Stimulated activated naive CD8-positive, alpha-beta T cell treated with anti-CD3 and anti-CD28 coated beads, Interleukin-15, amount 100 ng/mL, for 72 hours (primary cell): ENCODE data around the gene IL10RA.
"Not testable (repeated sequence)": the region's sequence is repeated elsewhere in the genome, so short reads cannot be mapped to it uniquely, and the experiment has no call there.

ENCODE experiments used
- ATAC-seq: fragments of 150-1000 bp; cut with Tn5 transposase; 2 replicates; pipeline ENCODE4 v1.10.0; 2021; ENCODE audit warnings: mild to moderate bottlenecking, moderate library complexity
- DNase-seq, 2 donors: peaks; one replicate each; pipeline ENCODE4 v3.0.0; 2021 to 2022
- H3K27ac Mint-ChIP-seq, 2 donors: one replicate each; pipeline ENCODE4 v1.8.0; 2022; ENCODE audit warnings: mild to moderate bottlenecking in 2 of 2, mixed read lengths in 2 of 2, moderate library complexity in 2 of 2
- H3K27me3 Mint-ChIP-seq: one replicate; pipeline ENCODE4 v1.8.0; 2022; ENCODE audit warnings: mixed read lengths
- H3K4me1 Mint-ChIP-seq: one replicate; pipeline ENCODE4 v1.8.0; 2022; ENCODE audit warnings: mild to moderate bottlenecking, mixed read lengths
- H3K4me3 Mint-ChIP-seq, 2 donors: one replicate each; pipeline ENCODE4 v1.8.0; 2022; ENCODE audit warnings: mild to moderate bottlenecking in 2 of 2, mixed read lengths in 2 of 2, moderate library complexity in 1 of 2
- H3K9me3 Mint-ChIP-seq, 2 donors: one replicate each; pipeline ENCODE4 v1.8.0; 2022; ENCODE audit warnings: mixed read lengths in 2 of 2

IL10RA gene

GRCh38 chr11:118005224-118006152 is 19.3 kb downstream of the IL10RA start:
- no peak for ATAC-seq
- no peak for DNase-seq
- H3K27ac Mint-ChIP-seq, result no peak overlapping the region
- no peaks in the 10 kb centered on the region for H3K27me3 Mint-ChIP-seq
- no peak overlapping the region for H3K4me3 Mint-ChIP-seq
- H3K4me1 Mint-ChIP-seq, result peaks cover 97% of the 10 kb centered on the region
- peaks cover 4 to 13% of the 10 kb centered on the region in 2 donors for H3K9me3 Mint-ChIP-seq

- Mint-ChIP-seq H3K9me3 (peaks cover 4 to 13% of the 10 kb centered on the region in 2 donors), H3K4me1 (peaks cover 97% of the 10 kb centered on the region), H3K27ac (no peak overlapping the region), H3K4me3 (no peak overlapping the region), H3K27me3 (no peaks in the 10 kb centered on the region)
- ATAC-seq (no peak), DNase-seq (no peak)
Measured at GRCh38 chr11:118006153-118006534, 19.9 kb downstream of the IL10RA start.

- H3K4me3 Mint-ChIP-seq, result peak overlapping the region in 1 of 2 donors; percentile 77
- no peak for DNase-seq
- no peak for ATAC-seq
- no peaks in the 10 kb centered on the region for H3K27me3 Mint-ChIP-seq
- H3K27ac Mint-ChIP-seq, result peak overlapping the region in 1 of 2 donors; percentile 13
- peaks cover 4 to 13% of the 10 kb centered on the region in 2 donors for H3K9me3 Mint-ChIP-seq
- peaks cover 97% of the 10 kb centered on the region for H3K4me1 Mint-ChIP-seq
Measured at GRCh38 chr11:118007040-118007439, 20.8 kb downstream of the IL10RA start.

- Mint-ChIP-seq H3K4me3 (peak overlapping the region; percentile 73 to 77), H3K4me1 (peaks cover 97% of the 10 kb centered on the region), H3K27ac (peak overlapping the region; percentile 82 to 86), H3K9me3 (peaks cover 4 to 13% of the 10 kb centered on the region in 2 donors)
- peak; percentile 43 for ATAC-seq
- not testable (repeated sequence) for DNase-seq, H3K27me3 Mint-ChIP-seq
Measured at GRCh38 chr11:118007563-118008270, 21.5 kb downstream of the IL10RA start.

- no peak for ATAC-seq
- H3K4me3 Mint-ChIP-seq, result peak overlapping the region; percentile 73 to 77
- DNase-seq, result no peak
- peaks cover 4 to 11% of the 10 kb centered on the region in 2 donors for H3K9me3 Mint-ChIP-seq
- no peaks in the 10 kb centered on the region for H3K27me3 Mint-ChIP-seq
- peak overlapping the region; percentile 82 to 86 for H3K27ac Mint-ChIP-seq
- peaks cover 97% of the 10 kb centered on the region for H3K4me1 Mint-ChIP-seq
Measured at GRCh38 chr11:118008271-118008911, 22.2 kb downstream of the IL10RA start.

- ATAC-seq, result no peak
- Mint-ChIP-seq H3K27me3 (no peaks in the 10 kb centered on the region), H3K4me3 (no peak overlapping the region), H3K4me1 (peaks cover 94% of the 10 kb centered on the region), H3K9me3 (peaks cover 6 to 7% of the 10 kb centered on the region in 2 donors), H3K27ac (no peak overlapping the region)
- DNase-seq, result no peak
Measured at GRCh38 chr11:118009864-118010737, 23.9 kb downstream of the IL10RA start.

- Mint-ChIP-seq H3K4me3 (no peak overlapping the region), H3K27me3 (no peaks in the 10 kb centered on the region), H3K9me3 (peaks cover 6 to 7% of the 10 kb centered on the region in 2 donors), H3K4me1 (peaks cover 94% of the 10 kb centered on the region), H3K27ac (no peak overlapping the region)
- DNase-seq, result no peak
- no peak for ATAC-seq
Measured at GRCh38 chr11:118010738-118011461, 24.7 kb downstream of the IL10RA start.

GRCh38 chr11:118012083-118012669 is 26.0 kb downstream of the IL10RA start:
- ATAC-seq, result peak; percentile 62
- no peak for DNase-seq
- no peaks in the 10 kb centered on the region for H3K27me3 Mint-ChIP-seq
- H3K27ac Mint-ChIP-seq, result peak overlapping the region in 1 of 2 donors; percentile 64
- peaks cover 10 to 17% of the 10 kb centered on the region in 2 donors for H3K9me3 Mint-ChIP-seq
- peaks cover 88% of the 10 kb centered on the region for H3K4me1 Mint-ChIP-seq
- peak overlapping the region in 1 of 2 donors; percentile 27 for H3K4me3 Mint-ChIP-seq

- H3K27ac Mint-ChIP-seq, result no peak overlapping the region
- no peak overlapping the region for H3K4me3 Mint-ChIP-seq
- no peak for DNase-seq
- H3K27me3 Mint-ChIP-seq, result no peaks in the 10 kb centered on the region
- ATAC-seq, result no peak
- H3K4me1 Mint-ChIP-seq, result peaks cover 69% of the 10 kb centered on the region
- H3K9me3 Mint-ChIP-seq, result peaks cover 25 to 33% of the 10 kb centered on the region in 2 donors
Measured at GRCh38 chr11:118014022-118014421, 27.8 kb downstream of the IL10RA start.

GRCh38 chr11:118015385-118015841 is 29.2 kb downstream of the IL10RA start:
- Mint-ChIP-seq H3K27me3 (no peaks in the 10 kb centered on the region), H3K9me3 (peaks cover 34 to 41% of the 10 kb centered on the region in 2 donors), H3K27ac (peak overlapping the region in 1 of 2 donors; percentile 11), H3K4me1 (peaks cover 59% of the 10 kb centered on the region), H3K4me3 (peak overlapping the region; percentile 51 to 58)
- DNase-seq (peak in 1 of 2 donors; percentile 41), ATAC-seq (peak; percentile 70)

GRCh38 chr11:118016104-118016503 is 29.9 kb downstream of the IL10RA start:
- peaks cover 52% of the 10 kb centered on the region for H3K4me1 Mint-ChIP-seq
- no peak overlapping the region for H3K27ac Mint-ChIP-seq
- no peaks in the 10 kb centered on the region for H3K27me3 Mint-ChIP-seq
- peak overlapping the region in 1 of 2 donors; percentile 58 for H3K4me3 Mint-ChIP-seq
- peaks cover 38 to 46% of the 10 kb centered on the region in 2 donors for H3K9me3 Mint-ChIP-seq
- peak; percentile 27 for ATAC-seq
- DNase-seq, result no peak

GRCh38 chr11:118017111-118017510 is 30.9 kb downstream of the IL10RA start:
- ATAC-seq, result no peak
- Mint-ChIP-seq H3K4me3 (no peak overlapping the region), H3K4me1 (peaks cover 42% of the 10 kb centered on the region), H3K9me3 (peaks cover 42 to 46% of the 10 kb centered on the region in 2 donors), H3K27me3 (no peaks in the 10 kb centered on the region), H3K27ac (no peak overlapping the region)
- DNase-seq, result no peak

- no peak overlapping the region for H3K4me3 Mint-ChIP-seq
- H3K27me3 Mint-ChIP-seq, result no peaks in the 10 kb centered on the region
- no peak for ATAC-seq
- H3K27ac Mint-ChIP-seq, result no peak overlapping the region
- no peak for DNase-seq
- peaks cover 42 to 46% of the 10 kb centered on the region in 2 donors for H3K9me3 Mint-ChIP-seq
- peaks cover 35% of the 10 kb centered on the region for H3K4me1 Mint-ChIP-seq
Measured at GRCh38 chr11:118017631-118018315, 31.6 kb downstream of the IL10RA start.
